Mucosa of descending colon (tissue), 3 donors: ENCODE results near the gene WASHC2A. TPM values are rescaled to one million over a fixed set of nuclear protein-coding genes. Genes with fewer than 3 reads are reported as not detected.
"Not testable (repeated sequence)": the region's sequence is repeated elsewhere in the genome, so short reads cannot be mapped to it uniquely, and the experiment has no call there.

Source experiments
- ATAC-seq: fragments of 200-7000 bp; cut with Tn5 transposase; one replicate; pipeline ENCODE4 v1.9.1; 2020; ENCODE audit warnings: mild to moderate bottlenecking, moderate library complexity
- DNase-seq, 3 donors: peaks; one replicate each; pipeline ENCODE4 v3.0.0-alpha.2; 2020
- H3K36me3 ChIP-seq: fragments of 200-600 bp; one replicate; pipeline ENCODE4 v1.8.0; 2021; ENCODE audit warnings: low read depth, mild to moderate bottlenecking
- H3K4me1 ChIP-seq: fragments of 200-600 bp; one replicate; pipeline ENCODE4 v1.8.0; 2021; ENCODE audit warnings: low read depth, mild to moderate bottlenecking
- H3K4me3 ChIP-seq: fragments of 200-600 bp; one replicate; pipeline ENCODE4 v1.8.0; 2021; ENCODE audit warnings: mild to moderate bottlenecking
- H3K9me3 ChIP-seq: fragments of 200-600 bp; one replicate; pipeline ENCODE4 v1.8.0; 2021; ENCODE audit warnings: mild to moderate bottlenecking
- intact Hi-C, 2 donors: fragments of 100-400 bp; cut with DNase I in 1 of 2; cut with micrococcal nuclease in 1 of 2; formaldehyde crosslinking; loops; one replicate each; pipeline versions ENCODE4 v1.11.0 to v1.11.1; 2022; cut with DNase I, micrococcal nuclease
- total RNA-seq, 3 donors: library from RNA; stranded (reverse); fragmentation: NEBNext Ultra II Directional in 2 of 3; extraction: Animal tissue kit (Norgen Biotek cat#: 25700) in 2 of 3; gene quantifications; one replicate each; pipeline versions ENCODE4 v1.2.1 to v1.2.4, GENCODE V29; 2021 to 2023
- donor health status: DM: no; HTN: no; CAD: no; lungs with moderate emphysema.
- donor health status: DM: no; HTN: no; CAD: no.
- donor health status: DM: no; HTN: yes; CAD: no.

The WASHC2A gene
- total RNA-seq, 3 donors from 2014 or later, result 54.0 to 79.3 (median 62.7) TPM

DNA sequence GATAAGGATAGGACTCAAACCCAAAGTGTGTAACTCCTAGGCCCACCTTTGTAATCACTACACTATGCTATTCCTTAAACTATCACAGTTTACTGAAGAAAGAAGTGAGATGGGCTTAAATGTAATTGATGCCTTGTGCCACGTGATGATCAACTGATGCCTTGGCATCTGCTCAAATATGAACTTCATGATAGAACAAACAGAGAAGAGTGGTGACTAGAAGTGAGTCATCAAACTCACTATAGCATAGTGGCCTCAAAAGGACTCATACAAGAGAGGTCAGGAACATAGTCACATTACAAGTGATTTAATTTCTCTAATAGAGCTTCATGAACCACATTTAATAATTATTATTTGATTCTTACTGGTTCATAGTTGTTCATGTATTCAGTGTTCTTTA lies 101.8 kb downstream of the WASHC2A start:
- DNase-seq, H3K4me3 ChIP-seq, intact Hi-C loops, H3K4me1 ChIP-seq, H3K9me3 ChIP-seq, ATAC-seq, H3K36me3 ChIP-seq: not testable (repeated sequence)

DNA sequence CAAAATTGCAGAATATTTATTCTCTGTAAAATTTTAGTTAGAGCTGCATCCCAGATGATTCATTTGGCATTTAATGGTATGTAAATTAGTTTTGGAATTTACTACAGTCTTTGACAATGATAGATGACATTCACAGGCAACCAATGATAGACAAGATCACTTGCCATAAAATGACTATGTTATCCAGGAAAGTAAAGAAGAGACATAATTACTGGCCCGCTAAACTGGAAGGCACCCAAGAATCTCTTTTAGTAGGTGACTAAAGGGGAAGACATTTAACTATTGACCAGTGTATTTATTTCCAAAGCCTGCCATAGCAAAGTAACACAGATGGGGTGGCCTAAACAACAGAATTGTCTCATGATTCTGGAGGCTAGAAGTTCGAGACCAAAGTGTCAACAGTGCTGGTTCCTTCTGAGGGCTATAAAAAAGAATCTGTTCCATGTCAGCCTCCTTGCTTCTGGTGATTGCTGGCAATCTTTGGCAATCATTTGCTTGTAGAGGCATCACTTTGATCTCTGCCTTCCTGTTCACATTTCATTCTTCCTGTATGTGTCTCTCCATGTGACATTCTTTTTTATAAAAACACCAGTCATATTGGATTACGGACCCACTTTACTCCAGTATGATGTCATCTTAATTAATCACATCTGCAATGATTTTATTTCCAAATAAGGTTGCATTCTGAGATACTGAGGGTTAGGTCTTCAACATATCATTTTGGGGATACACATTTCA lies 107.2 kb downstream of the WASHC2A start:
- H3K9me3 ChIP-seq, H3K36me3 ChIP-seq, H3K4me1 ChIP-seq, ATAC-seq, intact Hi-C loops, DNase-seq, H3K4me3 ChIP-seq: not testable (repeated sequence)

Other genes starting within 250 kb of the WASHC2A start
- gene PARG, start 125.9 kb upstream of the WASHC2A start, total RNA-seq, result 10 to 100 TPM; 26.6 to 34.3 (median 31.6) TPM
- gene TIMM23B, start 125.9 kb upstream of the WASHC2A start, total RNA-seq, result 10 to 100 TPM; 11.8 to 17.0 (median 14.2) TPM
- gene AGAP6, start 79.5 kb upstream of the WASHC2A start, total RNA-seq, result 10 to 100 TPM in 2 of 3 donors, 1 to 10 TPM in 1; 8.7 to 13.7 (median 10.4) TPM
- 1 to 10 TPM; 2.1 to 4.4 (median 2.6) TPM for gene ASAH2, start 183.6 kb downstream of the WASHC2A start, total RNA-seq